OCI-LY3 (cell line): ENCODE measurements around the gene SLC10A1.

Source experiments
- CTCF ChIP-seq: fragments of 200-600, 300-600 bp; sonication (generic); IDR thresholded peaks from 2 replicates; pipeline ENCODE4 v1.5.1; 2014; ENCODE audit warnings: antibody characterized with exemption, low read length, low read depth
- EZH2phosphoT487 ChIP-seq: fragments of 200-600 bp; shearing (Covaris generic); IDR thresholded peaks from 2 replicates; pipeline ENCODE4 v1.6.1; 2018; ENCODE audit warnings: antibody characterized with exemption, mixed run types, low read depth

DNA sequence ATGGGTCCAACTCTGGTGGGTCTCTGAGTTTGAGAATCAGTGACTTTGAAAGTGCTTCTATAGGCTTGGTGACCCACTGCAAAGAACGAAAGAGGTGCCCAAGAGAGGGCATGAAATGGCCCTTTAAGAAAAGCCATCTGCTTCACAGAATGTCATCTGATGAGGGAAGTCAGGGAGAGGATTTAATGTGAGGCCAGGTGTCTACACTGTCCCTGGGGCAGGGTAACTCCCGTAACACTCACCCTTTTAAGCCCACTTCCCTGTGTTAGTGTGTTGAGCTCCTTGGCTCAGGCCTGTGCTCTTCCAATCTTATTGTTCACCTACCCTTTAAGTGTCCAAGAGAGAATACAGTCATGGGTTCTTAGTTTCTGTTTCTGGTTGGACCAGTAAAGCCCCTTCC, 46.5 kb downstream of the SLC10A1 start:
- TF ChIP-seq CTCF (no peak), EZH2phosphoT487 (no peak)
